Mesendoderm (in vitro differentiated cells): Measurements from ENCODE around the gene NHLRC4.

Source experiments
- DNase-seq: peaks from one replicate; pipeline ENCODE4 v3.0.0; 2013
- H2AK5ac ChIP-seq: 2 replicates; pipeline ENCODE4 v1.6.1; 2013; ENCODE audit warnings: low read length, inconsistent platforms
- H2BK120ac ChIP-seq: 2 replicates; pipeline ENCODE4 v1.6.1; 2013; ENCODE audit warnings: low read depth, mild to moderate bottlenecking, low read length, moderate library complexity, mixed read lengths
- H2BK15ac ChIP-seq: replicated peaks from 2 replicates; pipeline ENCODE4 v1.6.1; 2013; ENCODE audit warnings: low read depth, mild to moderate bottlenecking, moderate library complexity
- H2BK5ac ChIP-seq: 2 replicates; pipeline ENCODE4 v1.6.1; 2013; ENCODE audit warnings: low read length, inconsistent platforms
- H3K18ac ChIP-seq: 2 replicates; pipeline ENCODE4 v1.6.1; 2013; ENCODE audit warnings: mild to moderate bottlenecking, low read length, mixed read lengths
- H3K23ac ChIP-seq: one replicate; pipeline ENCODE4 v1.6.1; 2013; ENCODE audit warnings: low read length
- H3K27ac ChIP-seq: 2 replicates; pipeline ENCODE4 v1.5.1; 2013; ENCODE audit warnings: low read depth, mild to moderate bottlenecking, inconsistent platforms, low read length, moderate library complexity
- H3K27me3 ChIP-seq: 2 replicates; pipeline ENCODE4 v1.6.1; 2013; ENCODE audit warnings: low read length, control low read depth, mild to moderate bottlenecking, inconsistent platforms; ENCODE audit not compliant: insufficient read depth, poor library complexity
- H3K36me3 ChIP-seq: 2 replicates; pipeline ENCODE4 v1.6.1; 2013; ENCODE audit warnings: low read length, inconsistent platforms; ENCODE audit not compliant: control insufficient read depth, insufficient read depth
- H3K4ac ChIP-seq: one replicate; pipeline ENCODE4 v1.6.1; 2013; ENCODE audit warnings: low read depth, mild to moderate bottlenecking, low read length, moderate library complexity
- H3K4me1 ChIP-seq: 2 replicates; pipeline ENCODE4 v1.6.1; 2013; ENCODE audit warnings: low read depth, low read length, inconsistent platforms; ENCODE audit not compliant: control insufficient read depth
- H3K4me2 ChIP-seq: 2 replicates; pipeline ENCODE4 v1.6.1; 2013; ENCODE audit warnings: low read length
- H3K4me3 ChIP-seq: 2 replicates; pipeline ENCODE4 v1.5.1; 2013; ENCODE audit warnings: mild to moderate bottlenecking, low read length
- H3K56ac ChIP-seq: one replicate; pipeline ENCODE4 v1.6.1; 2013; ENCODE audit warnings: low read length
- H3K79me1 ChIP-seq: 2 replicates; pipeline ENCODE4 v1.6.1; 2013; ENCODE audit warnings: low read length, inconsistent platforms
- H3K79me2 ChIP-seq: 2 replicates; pipeline ENCODE4 v1.6.1; 2013; ENCODE audit warnings: mild to moderate bottlenecking, low read length; ENCODE audit not compliant: control insufficient read depth, insufficient read depth
- H3K9ac ChIP-seq: 2 replicates; pipeline ENCODE4 v1.6.1; 2013; ENCODE audit warnings: low read length, inconsistent platforms
- H4K5ac ChIP-seq: one replicate; pipeline ENCODE4 v1.6.1; 2013; ENCODE audit warnings: low read length
- H4K8ac ChIP-seq: one replicate; pipeline ENCODE4 v1.6.1; 2013; ENCODE audit warnings: low read depth, mild to moderate bottlenecking, control low read depth, low read length, moderate library complexity
- WGBS: extraction: QIAGEN DNeasy Blood & Tissue Kit; methylation state at CpG from one replicate; pipeline ENCODE4 v1.1.7; 2013; ENCODE audit warnings: low lambda C conversion rate, missing lambda C conversion rate; ENCODE audit not compliant: insufficient coverage; ENCODE audit errors: extremely low coverage; 5-methylcytosine and 5-hydroxymethylcytosine counted together

NHLRC4 gene

GRCh38 chr16:582614-583331 is 16.0 kb downstream of the NHLRC4 start:
- H3K79me1 ChIP-seq = no peaks in the 10 kb centered on the region
- H4K8ac ChIP-seq = no peak overlapping the region

GRCh38 chr16:583470-583814 is 16.6 kb downstream of the NHLRC4 start:
- Histone ChIP-seq H3K27me3 (no peaks in the 10 kb centered on the region), H3K18ac (no peak overlapping the region), H3K23ac (no peak overlapping the region), H3K79me1 (peaks cover 2% of the 10 kb centered on the region), H3K4me2 (no peak overlapping the region), H4K8ac (no peak overlapping the region), H3K27ac (no peak overlapping the region), H3K4me3 (no peak overlapping the region), H2BK120ac (no peak overlapping the region), H3K4me1 (no peaks in the 10 kb centered on the region), H2BK15ac (no peak overlapping the region), H3K56ac (no peak overlapping the region), H3K9ac (no peak overlapping the region), H2BK5ac (no peak overlapping the region), H2AK5ac (no peak overlapping the region), H3K79me2 (peaks cover 4% of the 10 kb centered on the region), H3K36me3 (no peaks in the 10 kb centered on the region), H3K4ac (no peak overlapping the region), H4K5ac (no peak overlapping the region)
- WGBS = no CpG with 5 or more reads among the region's 16 CpGs
- peak; percentile 50 for DNase-seq

More at GRCh38 chr16:582614-583331, 16.0 kb downstream of the NHLRC4 start:
- H3K18ac ChIP-seq = no peak overlapping the region
- H3K4ac ChIP-seq = no peak overlapping the region
- H3K79me2 ChIP-seq = no peaks in the 10 kb centered on the region
- H3K23ac ChIP-seq = no peak overlapping the region
- H3K27me3 ChIP-seq = no peaks in the 10 kb centered on the region
- H3K56ac ChIP-seq = no peak overlapping the region
- H2BK15ac ChIP-seq = no peak overlapping the region
- H2AK5ac ChIP-seq = no peak overlapping the region
- H3K36me3 ChIP-seq = no peaks in the 10 kb centered on the region
- no CpG with 5 or more reads among the region's 21 CpGs for WGBS
- no peak for DNase-seq
- no peak overlapping the region for H2BK5ac ChIP-seq
- no peak overlapping the region for H2BK120ac ChIP-seq
- no peak overlapping the region for H3K9ac ChIP-seq
- no peak overlapping the region for H3K27ac ChIP-seq
- no peak overlapping the region for H4K5ac ChIP-seq
- H3K4me1 ChIP-seq = no peaks in the 10 kb centered on the region
- H3K4me3 ChIP-seq = no peak overlapping the region
- H3K4me2 ChIP-seq = no peak overlapping the region

GRCh38 chr16:583815-584591 is 17.2 kb downstream of the NHLRC4 start:
- H4K8ac ChIP-seq = no peak overlapping the region
- H3K9ac ChIP-seq = no peak overlapping the region
- H3K36me3 ChIP-seq = no peaks in the 10 kb centered on the region
- H3K4me2 ChIP-seq = no peak overlapping the region
- H3K56ac ChIP-seq = no peak overlapping the region
- H3K27ac ChIP-seq = no peak overlapping the region
- no peak overlapping the region for H3K18ac ChIP-seq
- DNase-seq = no peak
- H3K4ac ChIP-seq = no peak overlapping the region
- H2BK5ac ChIP-seq = no peak overlapping the region
- H2BK120ac ChIP-seq = no peak overlapping the region
- H2AK5ac ChIP-seq = no peak overlapping the region
- no peak overlapping the region for H2BK15ac ChIP-seq
- WGBS = no CpG with 5 or more reads among the region's 38 CpGs
- no peaks in the 10 kb centered on the region for H3K27me3 ChIP-seq
- no peak overlapping the region for H4K5ac ChIP-seq
- H3K79me1 ChIP-seq = peaks cover 2% of the 10 kb centered on the region
- H3K4me1 ChIP-seq = no peaks in the 10 kb centered on the region
- H3K23ac ChIP-seq = no peak overlapping the region
- H3K79me2 ChIP-seq = peaks cover 4% of the 10 kb centered on the region
- H3K4me3 ChIP-seq = no peak overlapping the region

GRCh38 chr16:585351-585750 is 18.5 kb downstream of the NHLRC4 start:
- WGBS = no CpG with 5 or more reads among the region's 10 CpGs
- DNase-seq = peak; percentile 42
- Histone ChIP-seq H3K27me3 (no peaks in the 10 kb centered on the region), H2BK120ac (no peak overlapping the region), H3K27ac (no peak overlapping the region), H3K4me2 (no peak overlapping the region), H3K4me1 (no peaks in the 10 kb centered on the region), H2BK5ac (no peak overlapping the region), H4K5ac (no peak overlapping the region), H4K8ac (no peak overlapping the region), H2BK15ac (no peak overlapping the region), H2AK5ac (no peak overlapping the region), H3K79me2 (peaks cover 4% of the 10 kb centered on the region), H3K23ac (no peak overlapping the region), H3K4me3 (no peak overlapping the region), H3K4ac (no peak overlapping the region), H3K18ac (no peak overlapping the region), H3K36me3 (no peaks in the 10 kb centered on the region), H3K79me1 (peaks cover 2% of the 10 kb centered on the region), H3K9ac (no peak overlapping the region), H3K56ac (no peak overlapping the region)

GRCh38 chr16:586047-586644 is 19.3 kb downstream of the NHLRC4 start:
- Histone ChIP-seq H3K18ac (no peak overlapping the region), H3K4me3 (no peak overlapping the region), H3K27me3 (no peaks in the 10 kb centered on the region), H3K23ac (no peak overlapping the region), H2AK5ac (no peak overlapping the region), H3K4me1 (peaks cover 3% of the 10 kb centered on the region), H3K9ac (no peak overlapping the region), H3K79me1 (peaks cover 10% of the 10 kb centered on the region), H2BK15ac (no peak overlapping the region), H3K27ac (no peak overlapping the region), H3K4ac (no peak overlapping the region), H2BK5ac (no peak overlapping the region), H3K4me2 (no peak overlapping the region), H3K79me2 (peaks cover 10% of the 10 kb centered on the region), H4K5ac (no peak overlapping the region), H4K8ac (no peak overlapping the region), H3K36me3 (no peaks in the 10 kb centered on the region), H3K56ac (no peak overlapping the region), H2BK120ac (no peak overlapping the region)
- no CpG with 5 or more reads among the region's 16 CpGs for WGBS
- no peak for DNase-seq
